ENCODE measurements around the gene AKAP13.

AKAP13 gene

DNA sequence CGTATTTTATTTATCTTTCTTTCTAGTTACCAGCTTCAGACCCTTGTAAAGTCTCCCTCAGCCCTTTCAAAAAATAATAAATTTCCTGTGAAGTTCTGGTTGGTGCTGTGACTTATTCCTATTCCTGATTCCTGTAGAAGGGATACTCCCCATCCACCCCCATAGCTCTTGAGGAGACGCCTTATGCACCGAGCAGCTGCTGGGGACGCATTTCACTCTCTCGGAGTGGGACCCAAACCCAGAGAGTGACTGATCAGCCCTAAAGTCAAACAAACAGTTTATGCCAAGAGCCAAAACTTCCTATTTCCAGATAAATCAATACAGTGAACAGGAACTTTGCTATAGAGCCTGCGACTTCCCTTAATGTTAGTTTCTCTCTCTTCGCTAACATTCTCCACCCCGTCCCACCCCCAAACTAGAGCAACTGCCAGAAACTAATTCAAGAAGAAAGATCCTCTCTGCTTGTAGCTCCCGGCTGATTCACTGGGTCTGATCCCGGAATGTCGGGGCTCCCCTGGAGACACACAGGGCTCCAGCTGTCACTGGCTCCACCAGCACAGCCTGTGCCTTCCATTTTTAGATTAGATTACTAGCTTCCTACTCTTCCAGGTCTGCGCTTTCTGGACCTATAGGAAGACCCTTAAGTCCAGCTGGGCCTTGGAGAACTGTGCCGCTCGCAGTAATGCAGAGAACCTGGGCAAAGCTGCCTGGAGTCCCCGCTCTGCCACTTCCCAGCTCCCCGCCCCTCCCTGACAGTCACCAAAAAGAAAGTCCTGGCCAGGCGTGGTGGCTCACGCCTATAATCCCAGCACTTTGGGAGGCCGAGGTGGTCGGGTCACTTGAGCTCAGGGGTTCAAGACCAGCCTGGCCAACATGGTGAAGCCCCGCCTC is 369.1 kb downstream of the AKAP13 start:
- DNase-seq = no peak

DNA sequence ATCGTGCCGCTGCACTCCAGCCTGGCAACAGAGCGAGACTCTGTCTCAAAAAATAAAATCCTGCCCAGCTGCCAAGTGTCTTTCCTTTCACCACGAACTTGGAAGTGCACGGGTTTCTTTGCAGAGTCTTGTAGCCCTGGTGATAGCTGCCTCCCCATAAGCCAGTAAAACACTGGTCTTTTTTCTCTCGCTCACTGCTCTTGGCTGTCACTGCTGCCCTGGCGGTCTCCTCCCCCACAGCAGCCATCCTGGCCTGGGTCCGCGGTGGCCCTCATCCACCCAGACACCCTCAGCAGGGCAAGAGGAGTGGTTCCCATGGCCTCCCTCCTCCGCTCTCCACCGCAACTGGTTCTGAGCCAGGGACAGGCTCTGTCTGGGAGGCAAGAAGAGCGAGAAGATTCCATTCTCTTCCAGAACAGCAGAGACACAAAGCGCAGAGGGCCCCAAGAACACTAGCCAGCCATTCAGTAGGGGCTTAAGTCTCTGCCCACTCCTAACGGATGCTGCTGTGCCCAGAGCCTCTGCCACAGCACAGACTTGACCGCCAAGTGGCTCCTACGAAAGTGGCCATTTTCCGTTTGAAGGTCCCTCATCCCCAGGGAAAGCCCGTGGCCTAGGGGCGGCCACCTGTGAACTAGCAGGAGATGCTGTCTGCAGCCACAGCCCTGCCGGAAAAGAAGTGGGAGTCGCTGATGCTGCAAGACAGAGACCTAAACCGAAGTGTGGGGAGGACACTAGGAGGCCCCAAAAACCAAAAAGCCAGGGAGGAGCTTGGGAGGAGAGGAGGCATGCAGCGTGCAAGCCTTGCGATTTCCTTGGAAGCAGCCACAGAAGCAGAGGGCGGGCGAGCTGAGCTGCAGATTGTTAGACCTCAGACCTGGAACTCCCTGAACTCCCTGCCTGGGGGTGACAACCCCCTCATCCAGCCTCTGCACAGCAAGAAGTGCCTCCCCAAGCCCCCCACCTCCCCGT is 370.2 kb downstream of the AKAP13 start:
- DNase-seq = no peak

DNA sequence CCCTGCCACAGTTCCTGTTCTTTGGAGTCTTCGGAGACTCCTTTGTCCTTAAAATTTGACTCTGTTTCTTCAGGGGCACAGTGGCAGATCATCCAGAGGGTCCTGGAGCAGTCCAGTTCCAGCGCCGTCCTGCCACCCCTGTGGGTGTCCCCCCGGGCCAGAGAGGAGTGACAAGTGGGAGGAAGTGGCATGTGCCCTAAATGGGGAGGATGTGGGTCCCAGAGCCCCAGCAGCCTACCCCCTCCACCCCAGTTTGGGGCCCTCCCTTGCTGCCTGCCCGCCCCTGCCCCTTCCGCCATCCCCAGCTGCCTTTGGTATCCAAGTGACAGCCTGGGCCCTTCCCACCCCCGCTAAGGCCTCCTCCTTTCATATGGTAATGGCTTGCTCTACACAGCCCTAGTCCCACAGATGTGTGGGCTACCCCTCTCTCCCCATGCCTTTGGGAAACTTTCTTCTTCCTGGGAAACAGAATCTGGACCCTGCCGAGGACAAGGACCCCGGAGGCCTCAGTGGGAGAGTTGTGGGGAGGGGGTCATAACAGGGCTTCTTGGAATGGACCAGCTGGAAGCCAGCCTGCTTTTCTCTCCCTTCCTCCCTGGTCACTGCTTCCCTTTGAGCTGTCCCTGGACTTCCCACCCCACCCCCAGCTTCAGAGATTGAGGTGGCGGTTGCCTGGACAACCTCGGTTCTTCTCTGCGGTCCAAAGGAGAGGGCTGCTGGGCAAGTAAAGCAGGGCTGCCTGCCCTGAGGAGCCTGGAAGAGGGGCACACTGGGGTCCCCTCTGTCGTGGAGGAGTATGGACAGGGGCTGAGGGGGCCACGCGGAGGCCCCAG is 371.1 kb downstream of the AKAP13 start:
- DNase-seq = no peak

DNA sequence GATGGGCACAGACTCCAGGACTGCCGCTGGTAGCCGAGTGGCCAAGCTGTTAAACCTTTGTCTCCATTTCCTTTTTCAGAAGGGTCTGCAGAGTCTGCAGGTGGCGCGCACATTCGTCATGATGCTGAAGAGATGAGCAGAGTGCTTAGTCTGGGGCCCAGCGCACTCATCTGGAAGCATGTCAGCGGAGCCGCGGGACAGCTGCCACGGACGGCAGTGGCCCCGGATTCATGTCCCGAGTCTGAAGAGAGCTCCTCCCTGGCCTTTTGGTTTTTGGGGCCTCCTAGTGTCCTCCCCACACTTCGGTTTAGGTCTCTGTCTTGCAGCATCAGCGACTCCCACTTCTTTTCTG is 371.7 kb downstream of the AKAP13 start:
- DNase-seq = no peak

DNA sequence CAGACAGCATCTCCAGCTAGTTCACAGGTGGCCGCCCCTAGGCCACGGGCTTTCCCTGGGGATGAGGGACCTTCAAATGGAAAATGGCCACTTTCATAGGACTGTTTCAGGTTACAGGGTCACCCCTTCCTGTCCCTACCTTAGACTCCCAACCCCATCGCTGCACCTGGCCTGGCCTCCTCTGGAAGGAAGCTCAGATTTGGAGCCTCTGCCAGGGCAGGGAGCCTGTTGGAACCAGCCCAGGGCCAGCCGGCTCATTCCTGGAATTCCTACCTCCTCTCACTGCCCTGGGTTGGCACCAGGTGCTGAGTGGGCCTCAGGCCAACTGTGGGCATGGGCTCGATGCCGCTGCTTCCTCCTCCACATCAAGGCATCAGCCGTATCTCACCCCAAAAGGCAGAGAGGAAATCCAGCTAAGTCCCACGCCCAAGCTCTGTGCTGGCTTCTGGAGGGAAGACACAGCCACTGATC is 372.1 kb downstream of the AKAP13 start:
- DNase-seq = no peak

DNA sequence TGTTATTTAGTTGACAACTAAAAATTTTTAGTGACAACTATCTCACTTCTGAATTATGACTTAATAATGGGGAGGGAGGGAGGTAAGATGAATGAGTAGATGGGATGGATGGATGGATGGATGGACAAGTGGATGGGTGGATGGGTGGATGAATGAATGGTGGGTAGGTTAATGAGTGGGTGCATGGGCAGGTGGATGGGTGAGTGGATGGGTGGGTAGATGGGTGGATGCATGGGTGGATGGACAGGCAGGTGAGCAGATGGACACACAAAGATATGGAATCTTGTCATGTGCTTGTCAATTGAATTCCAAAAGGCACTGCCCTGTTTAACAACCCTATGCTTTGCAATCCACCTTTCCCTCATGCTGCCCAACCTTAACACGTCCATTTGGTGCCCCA is 372.9 kb downstream of the AKAP13 start:
- no peak for DNase-seq

DNA sequence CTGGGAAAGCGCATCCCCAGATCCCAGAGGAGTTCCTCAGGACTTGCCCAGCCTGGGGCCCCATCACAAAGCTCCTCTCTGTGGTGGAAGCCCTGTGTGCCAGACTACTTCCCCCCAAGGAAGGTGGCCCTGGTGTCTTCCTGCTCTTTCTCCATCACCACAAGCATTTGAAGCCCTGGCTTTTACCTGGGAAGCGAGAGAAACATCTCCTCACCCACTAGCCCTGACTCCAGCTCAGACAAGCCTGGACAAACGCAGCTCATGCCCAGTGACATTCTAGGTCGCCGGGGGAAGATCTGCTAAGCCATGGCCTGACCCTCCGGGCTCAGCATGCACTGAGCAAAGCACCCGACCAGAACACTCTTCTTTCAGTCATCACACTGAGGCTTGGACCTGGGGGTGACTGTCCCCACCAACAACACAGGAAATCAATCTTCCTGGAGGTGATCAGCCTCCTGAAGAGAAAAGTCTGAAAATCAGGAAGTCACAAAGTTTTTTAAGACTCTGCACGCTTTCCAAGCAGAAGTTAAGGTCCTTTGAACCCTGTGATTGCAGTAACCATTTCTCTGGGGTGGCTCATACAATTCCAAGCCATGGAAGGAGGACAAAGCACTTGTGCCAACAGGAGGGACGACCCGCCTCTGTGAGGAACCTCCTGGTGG is 373.5 kb downstream of the AKAP13 start:
- DNase-seq = no peak

DNA sequence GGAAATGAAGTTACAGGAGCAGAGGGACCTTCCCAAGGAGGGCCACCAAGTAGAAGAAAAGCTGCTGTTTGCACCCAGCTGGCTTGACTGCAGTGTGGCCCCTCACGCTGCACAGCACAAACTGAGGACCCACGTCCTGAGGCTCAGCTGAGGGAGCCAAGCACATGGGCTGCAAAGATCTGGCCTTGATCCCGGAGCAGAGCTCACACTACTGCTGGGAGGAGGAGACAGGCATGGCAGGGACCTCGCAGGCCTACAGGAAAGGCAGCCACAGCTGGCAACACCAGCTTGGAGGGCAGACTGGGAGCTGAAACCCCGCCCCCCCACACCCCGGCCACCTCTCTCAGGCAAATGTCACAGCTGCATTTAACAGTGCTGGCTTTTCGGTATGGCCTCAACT is 374.6 kb downstream of the AKAP13 start:
- no peak for DNase-seq

DNA sequence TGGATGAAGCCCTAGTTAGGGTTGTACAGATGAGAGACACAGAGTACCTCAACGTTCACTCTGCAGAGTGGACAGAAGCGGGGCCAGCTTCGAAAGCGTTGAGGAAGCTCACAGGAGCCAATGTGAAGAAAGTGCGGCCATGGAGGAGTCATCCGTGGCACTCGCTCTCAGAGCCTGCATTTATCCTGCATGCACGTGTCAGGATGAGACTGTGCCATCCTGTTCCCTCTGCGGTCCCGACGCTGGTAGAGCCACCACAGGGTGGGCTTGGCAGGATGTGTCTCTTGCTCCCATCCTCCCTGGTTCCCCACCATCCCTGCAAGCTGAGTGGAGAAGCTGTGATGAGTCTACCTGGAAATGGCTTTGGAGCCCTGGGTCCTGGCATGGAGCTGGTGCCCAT is 375.1 kb downstream of the AKAP13 start:
- DNase-seq = no peak

DNA sequence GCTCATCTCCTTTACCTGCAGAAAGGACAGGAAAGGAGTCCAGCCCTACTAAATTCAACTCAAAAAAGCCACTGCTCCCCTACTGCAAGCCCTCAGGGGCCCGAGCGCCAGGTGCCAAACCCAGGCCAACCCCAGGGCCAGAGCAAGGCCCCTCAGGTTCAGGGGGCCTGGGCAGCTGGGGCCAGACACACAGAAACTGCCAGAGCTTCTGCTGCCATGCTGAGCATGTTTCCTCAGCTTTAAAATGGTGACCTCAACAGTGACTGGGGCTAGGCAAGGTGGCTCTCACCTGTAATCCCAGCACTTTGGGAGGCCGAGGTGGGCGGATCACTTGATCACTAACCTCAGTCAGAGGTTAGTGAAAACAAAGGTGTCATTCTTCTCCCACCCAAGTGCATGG is 375.5 kb downstream of the AKAP13 start:
- no peak for DNase-seq

DNA sequence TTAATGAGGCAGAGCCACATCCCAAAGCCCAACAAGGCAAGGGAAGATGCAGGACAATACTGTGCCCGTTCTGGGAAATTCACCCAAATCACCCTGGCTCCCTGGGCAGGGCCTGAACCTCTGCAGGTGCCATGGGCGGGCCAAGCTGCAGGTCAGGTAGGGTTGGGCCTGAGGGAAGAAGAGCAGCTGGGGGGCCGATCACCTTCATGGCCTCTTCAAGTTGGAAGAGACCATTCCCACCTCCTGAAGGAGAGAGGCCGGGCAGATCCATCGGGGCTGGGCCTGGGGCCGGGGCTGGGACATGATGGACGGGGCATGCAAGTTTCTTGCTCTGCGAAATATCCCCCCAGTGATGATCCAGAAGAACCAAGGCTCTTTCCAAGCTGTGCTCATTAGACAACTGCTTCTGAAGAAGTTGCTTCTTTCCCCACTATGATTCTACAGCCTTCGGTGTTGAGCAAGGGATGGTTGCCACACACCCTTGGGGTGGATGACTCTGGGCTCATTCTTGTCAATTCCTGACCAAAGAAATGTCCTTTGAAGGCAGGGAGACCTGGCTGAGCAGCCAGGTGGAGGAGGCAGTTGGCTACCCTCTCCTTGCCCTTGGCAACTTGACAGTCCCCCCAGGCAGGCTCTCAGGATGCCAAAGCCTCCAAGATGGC is 376.1 kb downstream of the AKAP13 start:
- DNase-seq = no peak

DNA sequence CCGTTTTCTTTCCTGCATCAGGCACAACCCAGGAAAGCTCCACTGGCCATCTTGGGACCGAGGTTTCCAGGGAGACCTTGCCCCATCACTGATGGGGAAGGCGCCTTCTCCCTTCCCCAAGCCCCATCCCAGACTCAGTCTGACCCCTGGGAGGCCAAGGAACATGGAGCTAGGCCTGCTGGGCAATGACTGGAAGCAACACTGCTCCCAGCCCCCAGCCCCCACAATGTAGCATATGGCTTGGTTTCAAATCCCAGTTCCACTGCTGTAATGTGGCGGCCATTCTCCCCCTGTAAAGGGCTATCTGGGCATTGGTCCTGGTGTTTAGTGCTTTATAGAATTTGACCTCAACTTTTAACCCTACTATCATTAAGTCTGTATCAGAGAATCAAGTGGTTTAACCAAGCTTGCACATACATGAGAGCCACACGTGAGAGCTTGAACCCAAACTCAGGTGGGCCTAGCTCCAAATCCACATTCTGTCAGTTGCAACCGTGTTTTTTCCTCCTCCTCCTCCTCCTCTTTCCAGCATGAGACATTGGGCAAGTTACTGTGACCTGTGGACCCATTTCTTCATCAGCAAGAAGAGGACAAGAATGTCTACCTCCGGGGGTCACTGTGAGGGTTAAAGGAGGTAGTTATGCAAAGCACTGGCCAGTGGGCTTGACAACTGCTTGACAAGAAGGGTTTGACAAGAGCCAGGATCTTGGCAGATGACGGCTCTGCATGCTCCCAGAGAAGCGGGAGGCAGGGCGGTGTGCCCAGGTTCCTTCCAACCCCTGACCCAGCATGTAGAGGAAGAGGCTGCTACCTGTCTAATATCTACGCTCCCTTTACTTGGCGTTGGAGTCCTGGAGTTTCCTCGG is 376.9 kb downstream of the AKAP13 start:
- DNase-seq = no peak

DNA sequence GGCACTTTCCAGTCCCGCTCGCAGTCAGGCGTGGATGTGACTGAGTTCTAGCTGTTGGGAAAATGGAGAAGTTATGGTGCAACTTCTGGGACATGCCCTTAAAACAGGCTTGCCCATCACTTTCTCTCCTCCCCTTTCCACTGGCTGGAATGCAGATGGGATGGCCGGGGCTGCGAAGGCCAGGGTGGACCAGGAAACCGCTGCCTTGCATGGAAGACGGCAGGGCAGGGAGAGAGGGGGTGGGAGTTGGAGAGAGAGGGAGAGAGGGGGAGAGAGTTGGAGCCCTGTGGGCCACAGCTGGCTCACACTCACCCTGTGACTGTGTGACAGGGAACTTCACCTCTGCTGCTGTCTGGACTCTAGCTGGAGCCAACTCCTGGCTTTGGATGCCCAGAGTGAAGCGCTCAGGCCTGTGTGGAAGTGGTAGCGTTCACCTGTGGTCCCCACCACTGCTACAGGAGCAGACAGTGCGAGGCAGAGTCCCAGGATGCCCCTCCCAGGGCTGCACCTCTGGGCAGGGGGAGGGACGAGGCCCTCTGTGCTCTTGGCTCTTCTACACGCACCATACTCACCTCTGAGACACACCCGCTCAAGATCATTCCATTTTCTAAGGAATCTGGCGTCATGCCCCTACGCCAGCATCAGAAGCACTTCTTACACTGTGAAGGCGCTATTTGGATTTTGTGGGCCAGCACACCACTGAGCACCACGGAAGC is 377.7 kb downstream of the AKAP13 start:
- DNase-seq = no peak

DNA sequence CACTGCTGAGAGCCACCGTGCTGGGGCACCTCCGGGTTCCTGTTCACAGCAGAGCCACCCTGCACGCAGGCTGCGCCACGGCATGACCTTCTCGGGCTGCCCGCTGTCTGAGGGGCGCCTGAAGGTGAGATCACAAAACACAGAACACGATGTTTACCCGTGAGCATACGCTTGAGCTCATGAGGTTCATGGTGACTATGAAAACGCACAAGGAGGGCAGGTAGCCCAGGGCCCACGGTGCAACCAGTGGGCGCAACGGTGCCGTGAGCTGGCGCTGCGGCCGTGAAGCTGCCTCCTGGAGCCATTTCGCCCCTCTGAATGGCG is 378.2 kb downstream of the AKAP13 start:
- DNase-seq = no peak

DNA sequence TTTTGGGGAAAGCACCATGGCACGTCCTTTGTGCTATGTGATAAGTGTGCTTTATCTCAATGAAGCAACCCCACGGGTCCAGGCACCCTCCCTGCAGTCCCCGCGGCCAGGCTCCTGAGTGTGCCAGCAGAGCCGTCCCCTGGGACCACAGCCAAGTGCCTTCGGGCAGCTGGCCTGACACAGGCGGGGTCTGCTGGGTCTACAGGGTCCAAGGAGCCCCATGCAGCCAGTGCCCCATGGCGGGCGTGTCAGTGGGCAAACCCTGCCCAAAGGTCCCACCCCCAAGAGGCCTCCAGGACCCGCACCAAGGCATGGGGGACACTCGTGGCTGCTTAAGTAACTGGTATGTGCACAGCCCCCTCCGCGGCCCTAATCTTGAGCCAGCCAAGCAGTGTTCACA is 379.0 kb downstream of the AKAP13 start:
- no peak for DNase-seq

DNA sequence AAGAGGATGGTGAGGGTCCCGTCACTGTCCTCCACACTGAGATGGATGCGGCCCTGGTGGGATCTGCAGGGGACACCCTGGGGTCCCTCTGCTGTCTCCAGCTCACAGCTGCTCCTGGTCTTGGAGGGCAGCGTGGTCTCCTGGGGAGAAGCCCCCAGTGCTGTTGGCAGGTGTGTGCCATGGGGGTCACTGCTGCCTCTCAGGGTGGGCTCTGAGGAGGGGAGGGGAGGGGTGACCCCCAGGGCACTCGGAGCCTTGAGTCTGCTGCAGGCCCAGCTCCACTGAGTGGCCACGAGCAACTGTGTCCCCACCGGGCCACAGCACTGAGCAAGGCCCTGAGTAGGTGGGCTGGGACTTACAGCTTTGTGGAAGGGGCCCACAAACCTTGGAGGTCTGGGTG is 379.6 kb downstream of the AKAP13 start:
- no peak for DNase-seq

DNA sequence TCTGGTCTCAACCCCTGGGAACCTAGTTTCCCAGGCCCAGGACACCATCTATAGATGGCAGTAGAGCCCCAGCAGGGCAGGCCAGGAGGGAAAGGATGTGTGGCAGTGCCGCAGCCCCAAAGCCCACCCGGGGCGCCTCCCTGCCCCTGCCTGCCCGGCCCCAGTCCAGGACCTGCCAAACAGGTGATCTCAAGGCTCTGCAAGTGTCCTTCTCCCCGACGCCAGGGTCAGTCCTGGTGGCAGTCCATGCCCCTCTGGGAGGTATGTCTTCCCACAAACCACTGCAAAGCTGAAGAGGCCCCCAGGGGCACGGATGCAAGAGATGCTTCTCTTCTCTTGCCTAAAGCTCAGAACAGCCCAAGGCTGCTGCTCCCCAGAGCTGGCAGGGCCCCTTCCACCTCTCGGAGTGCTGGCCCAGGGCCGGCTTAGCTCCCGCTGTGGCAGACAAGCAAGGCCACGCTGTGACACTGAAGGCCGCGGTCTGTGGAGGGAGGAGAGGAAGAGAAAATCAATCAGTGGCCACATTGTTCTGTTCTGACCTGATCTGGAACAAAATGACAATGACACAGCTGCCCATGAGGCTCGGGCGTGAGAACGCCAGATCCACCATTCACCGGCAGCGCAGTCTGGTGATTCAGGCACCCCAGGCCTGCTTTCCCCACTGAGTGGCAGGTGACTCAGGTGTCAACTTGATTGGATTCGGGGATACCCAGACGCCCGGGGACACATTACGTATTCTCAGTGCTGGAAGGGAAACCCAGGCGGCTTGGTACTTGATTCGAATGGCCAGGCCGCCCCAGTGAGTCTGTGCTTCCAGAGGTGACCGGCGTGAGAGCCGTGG is 380.3 kb downstream of the AKAP13 start:
- no peak for DNase-seq

DNA sequence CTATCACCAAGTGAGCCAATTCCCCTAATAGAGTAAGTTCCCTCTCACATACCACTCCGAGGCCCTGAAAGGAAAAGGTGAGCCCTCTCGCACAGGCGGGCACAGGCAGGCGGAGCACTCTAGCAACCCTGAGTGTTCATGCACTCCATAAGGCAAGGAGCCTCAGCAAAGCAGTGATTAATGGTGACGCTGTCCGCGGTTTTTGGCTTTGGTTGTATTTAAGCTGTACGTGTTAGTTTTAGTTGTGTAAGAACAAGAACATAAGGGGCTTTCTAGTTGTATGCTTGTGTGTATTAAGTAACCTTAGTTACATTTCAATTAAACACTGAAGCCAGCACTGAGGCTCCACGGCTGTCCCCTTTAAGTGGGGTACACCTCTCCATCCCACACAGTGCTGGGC is 381.2 kb downstream of the AKAP13 start:
- no peak for DNase-seq

DNA sequence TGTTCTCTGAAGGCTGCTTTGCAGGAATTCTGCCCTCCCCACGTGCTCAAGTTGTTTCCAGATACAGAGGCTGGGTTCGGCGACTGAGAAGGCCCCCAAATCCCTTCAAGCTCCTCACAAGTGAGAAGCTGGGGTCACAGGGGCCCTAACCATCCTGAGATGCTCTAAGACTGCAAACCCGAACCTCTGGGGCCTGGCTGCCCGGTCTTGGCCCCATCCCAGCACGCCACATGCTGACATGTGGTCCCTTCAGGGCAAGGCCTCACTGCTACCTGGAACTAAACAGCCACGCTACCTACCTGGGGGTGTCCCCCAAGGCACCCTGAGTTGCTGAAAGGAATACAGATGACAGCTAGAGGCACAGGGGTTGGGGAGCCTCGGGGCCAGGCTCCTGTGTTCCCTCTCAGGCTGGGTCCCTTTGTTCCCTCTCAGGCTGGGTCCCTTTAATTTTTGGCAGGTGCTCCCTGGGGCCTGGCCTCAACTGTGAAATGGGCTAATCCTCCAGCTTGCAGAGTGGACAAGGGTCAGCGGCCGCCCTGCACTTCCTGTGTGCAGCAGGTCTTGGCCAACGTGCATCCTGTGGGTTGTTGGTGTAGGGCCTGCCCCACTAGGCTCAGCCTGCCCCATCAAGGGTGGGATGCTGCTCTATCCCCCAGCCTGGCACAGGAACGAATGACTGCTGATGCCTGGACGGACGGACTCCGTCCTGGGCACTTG is 381.8 kb downstream of the AKAP13 start:
- no peak for DNase-seq
